IMR-90 (cell line): ENCODE measurements around the gene ATXN7L2.

Experiments used
- BHLHE40 ChIP-seq: fragments of 150-350 bp; IDR thresholded peaks from 2 replicates; pipeline ENCODE4 v1.6.1; 2016; ENCODE audit warnings: mild to moderate bottlenecking, low read depth, low read length
- CEBPB ChIP-seq: IDR thresholded peaks from 2 replicates; pipeline ENCODE4 v1.6.1; 2012; ENCODE audit warnings: low read depth, low read length, improper control_type of control experiment
- CTCF ChIP-seq: conservative IDR thresholded peaks from 2 replicates; pipeline ENCODE4 v1.5.1; 2012; ENCODE audit warnings: mild to moderate bottlenecking, low read depth, low read length, improper control_type of control experiment
- MAFK ChIP-seq: IDR thresholded peaks from 2 replicates; pipeline ENCODE4 v1.6.1; 2012; ENCODE audit warnings: low read depth, low read length, improper control_type of control experiment
- MAZ ChIP-seq: IDR thresholded peaks from 2 replicates; pipeline ENCODE4 v1.6.1; 2012; ENCODE audit warnings: low read depth, mild to moderate bottlenecking, low read length, improper control_type of control experiment, moderate library complexity, borderline replicate concordance
- MXI1 ChIP-seq: IDR thresholded peaks from 2 replicates; pipeline ENCODE4 v1.6.1; 2012; ENCODE audit warnings: low read depth, mild to moderate bottlenecking, low read length, moderate library complexity, borderline replicate concordance
- POLR2A ChIP-seq: IDR thresholded peaks from 2 replicates; pipeline ENCODE4 v1.6.1; 2012; ENCODE audit warnings: mild to moderate bottlenecking, low read depth, low read length
- RAD21 ChIP-seq: IDR thresholded peaks from 2 replicates; pipeline ENCODE4 v1.6.1; 2012; ENCODE audit warnings: low read length, improper control_type of control experiment
- RFX5 ChIP-seq: IDR thresholded peaks from 2 replicates; pipeline ENCODE4 v1.8.0; 2012; ENCODE audit warnings: low read depth, mild to moderate bottlenecking, low read length, moderate library complexity
- SMC3 ChIP-seq: fragments of 150-350 bp; IDR thresholded peaks from 2 replicates; pipeline ENCODE4 v1.6.1; 2016; ENCODE audit warnings: low read depth, mild to moderate bottlenecking, antibody characterized with exemption, low read length, moderate library complexity
- TF ChIP-seq, protein P1 (sequence below): fragments of 150-350 bp; IDR thresholded peaks from 2 replicates; pipeline ENCODE4 v1.6.1; 2017; ENCODE audit warnings: mild to moderate bottlenecking, antibody characterized with exemption, low read length, low read depth

- no peak for TF ChIP-seq CTCF
- TF ChIP-seq RAD21: no peak
- TF ChIP-seq CEBPB: no peak
- TF ChIP-seq BHLHE40: no peak
- TF ChIP-seq SMC3: no peak
- no peak for TF ChIP-seq MXI1
- TF ChIP-seq POLR2A: no peak
- TF ChIP-seq, protein P1, sequence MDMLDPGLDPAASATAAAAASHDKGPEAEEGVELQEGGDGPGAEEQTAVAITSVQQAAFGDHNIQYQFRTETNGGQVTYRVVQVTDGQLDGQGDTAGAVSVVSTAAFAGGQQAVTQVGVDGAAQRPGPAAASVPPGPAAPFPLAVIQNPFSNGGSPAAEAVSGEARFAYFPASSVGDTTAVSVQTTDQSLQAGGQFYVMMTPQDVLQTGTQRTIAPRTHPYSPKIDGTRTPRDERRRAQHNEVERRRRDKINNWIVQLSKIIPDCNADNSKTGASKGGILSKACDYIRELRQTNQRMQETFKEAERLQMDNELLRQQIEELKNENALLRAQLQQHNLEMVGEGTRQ: no peak
- no peak for TF ChIP-seq RFX5
- TF ChIP-seq MAZ: no peak
- TF ChIP-seq MAFK: no peak
These were observed 46.3 kb downstream of the ATXN7L2 start for GRCh38 chr1:109529881-109530456.
